ENCODE measurements around the gene TMTC3. TPM values are rescaled to one million over a fixed set of nuclear protein-coding genes. Genes with fewer than 3 reads are reported as not detected.
"Not testable (repeated sequence)": the region's sequence is repeated elsewhere in the genome, so short reads cannot be mapped to it uniquely, and the experiment has no call there.

The TMTC3 gene
- total RNA-seq, 1 donor from 2014 or later = 28.1 TPM

DNA sequence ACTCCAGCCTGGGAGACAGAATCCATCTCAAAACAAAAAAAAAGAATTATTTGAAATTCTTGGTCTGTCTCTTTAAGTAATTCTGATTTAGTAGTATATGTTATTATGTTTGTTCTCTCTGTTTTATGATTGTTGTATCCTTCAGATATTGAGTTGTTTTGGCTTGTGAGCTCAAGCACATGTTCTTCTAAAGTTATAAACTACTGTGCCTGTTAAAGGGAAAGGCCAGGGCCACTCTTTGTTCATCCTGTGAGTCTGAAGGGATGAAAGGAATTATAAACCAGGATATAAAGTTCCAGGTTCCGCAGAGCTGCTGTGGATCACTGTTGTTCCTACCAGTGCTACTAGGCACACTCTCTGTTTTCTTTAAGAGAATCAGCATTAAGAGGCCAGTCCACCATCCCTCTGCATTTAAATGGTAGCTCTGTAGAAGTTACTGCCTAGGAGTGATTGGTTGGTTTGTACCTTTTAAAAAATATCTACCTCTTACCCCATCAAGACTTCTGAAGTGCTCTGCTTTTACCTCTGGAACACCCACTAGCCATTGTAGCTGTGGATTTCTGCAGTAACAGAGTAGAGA, 14.1 kb downstream of the TMTC3 start:
- FAIRE-seq (no peak), DNase-seq (ENCODE audit: low spot score in 2 of 2) (no peak)

DNA sequence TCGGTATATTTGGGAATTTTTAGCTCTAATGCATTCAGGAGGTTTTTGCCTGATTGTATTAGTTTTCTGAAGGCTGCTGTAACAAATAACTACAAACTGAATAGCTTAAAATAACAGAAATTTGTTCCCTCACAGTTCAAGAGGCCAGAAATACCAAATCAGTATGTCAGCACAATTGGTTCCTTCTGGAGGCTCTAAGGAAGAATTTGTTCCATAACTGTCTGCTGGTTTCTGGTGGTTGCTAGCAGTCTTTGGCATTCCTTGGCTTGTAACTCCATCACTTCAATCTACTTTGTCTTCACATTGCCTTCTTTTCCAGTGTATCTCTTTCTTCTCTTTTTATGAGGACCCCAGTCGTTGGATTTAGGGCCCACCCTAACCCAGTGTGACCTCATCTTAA, 21.3 kb downstream of the TMTC3 start:
- FAIRE-seq (no peak), DNase-seq (ENCODE audit: low spot score in 2 of 2) (no peak)

DNA sequence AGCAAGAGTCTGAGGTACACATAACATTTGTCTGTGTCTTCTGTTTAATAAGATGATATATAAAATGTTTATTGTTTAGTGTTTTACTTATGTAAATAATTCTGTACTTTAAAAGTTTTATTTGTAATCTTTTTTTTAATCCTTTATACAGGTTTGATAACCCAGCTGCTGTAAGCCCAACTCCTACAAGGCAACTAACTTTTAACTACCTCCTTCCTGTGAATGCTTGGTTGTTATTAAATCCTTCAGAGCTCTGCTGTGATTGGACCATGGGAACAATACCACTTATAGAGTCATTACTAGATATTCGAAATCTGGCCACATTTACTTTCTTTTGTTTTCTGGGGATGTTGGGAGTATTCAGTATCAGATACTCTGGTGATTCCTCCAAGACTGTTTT, 24.1 kb downstream of the TMTC3 start:
- DNase-seq (ENCODE audit: low spot score in 2 of 2) = no peak
- FAIRE-seq = no peak

DNA sequence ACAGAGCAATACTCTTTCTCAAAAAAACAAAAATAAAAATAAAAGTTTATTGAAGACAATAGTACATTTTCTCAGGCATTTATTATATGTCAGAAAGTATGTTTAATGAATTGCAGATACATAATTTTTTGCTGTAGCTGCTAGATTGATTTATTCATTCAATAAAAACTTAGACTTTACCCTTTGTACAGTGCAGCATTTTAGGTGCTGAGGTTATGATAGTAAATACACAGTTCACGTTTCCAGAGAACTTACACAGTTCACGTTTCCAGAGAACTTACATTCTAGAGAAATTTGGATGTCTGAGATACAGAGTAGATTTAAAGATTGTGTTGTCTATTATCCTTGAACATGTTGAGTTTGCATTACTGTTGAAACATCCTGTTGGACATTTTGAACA, 25.3 kb downstream of the TMTC3 start:
- no peak for DNase-seq (ENCODE audit: low spot score in 2 of 2)
- no peak for FAIRE-seq

DNA sequence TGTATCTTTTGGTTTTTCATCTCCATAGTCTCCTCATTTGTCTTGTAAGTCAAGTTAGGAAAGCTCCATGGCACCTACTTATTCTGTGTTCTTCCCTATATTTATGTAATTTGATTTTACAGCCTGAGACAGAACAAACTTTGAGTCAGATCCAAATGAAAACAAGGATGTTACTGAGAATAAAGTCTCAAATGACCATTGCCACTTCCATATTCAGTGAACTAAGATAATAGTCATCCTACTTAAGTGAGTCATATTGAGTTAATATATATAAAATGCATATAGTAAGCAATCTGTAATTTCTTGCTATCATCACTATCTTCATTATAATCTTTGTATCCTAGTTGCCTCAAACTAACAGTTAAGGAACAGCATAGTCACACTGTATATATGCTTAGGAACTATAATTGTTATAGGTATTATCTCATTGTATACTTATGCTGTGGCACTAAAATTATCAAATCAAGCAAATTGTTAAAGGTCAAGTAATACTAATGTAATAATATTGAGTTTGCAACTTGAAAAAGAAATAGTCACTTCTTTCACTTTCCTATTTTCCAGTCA, 30.8 kb downstream of the TMTC3 start:
- DNase-seq (ENCODE audit: low spot score in 2 of 2) (no peak), FAIRE-seq (no peak)

DNA sequence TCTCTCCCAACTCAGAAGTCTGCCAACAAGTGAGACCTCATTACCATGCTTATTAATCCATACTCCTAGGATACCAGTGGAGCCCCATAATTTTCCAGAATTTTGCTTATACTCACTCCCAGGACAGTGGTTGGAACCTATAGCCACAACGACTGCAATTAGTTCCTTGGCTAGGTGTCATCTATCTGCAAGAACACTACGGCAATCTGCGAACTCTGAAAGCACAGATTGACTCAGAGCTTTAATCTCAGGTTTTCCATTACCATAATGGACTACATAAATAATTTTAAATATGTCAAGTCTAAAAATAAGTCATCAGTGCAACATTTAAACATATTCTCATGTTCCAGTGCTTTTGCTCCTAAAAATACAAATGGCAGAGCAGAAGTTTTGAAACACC, 33.4 kb downstream of the TMTC3 start:
- FAIRE-seq (no peak), DNase-seq (ENCODE audit: low spot score in 2 of 2) (no peak)

DNA sequence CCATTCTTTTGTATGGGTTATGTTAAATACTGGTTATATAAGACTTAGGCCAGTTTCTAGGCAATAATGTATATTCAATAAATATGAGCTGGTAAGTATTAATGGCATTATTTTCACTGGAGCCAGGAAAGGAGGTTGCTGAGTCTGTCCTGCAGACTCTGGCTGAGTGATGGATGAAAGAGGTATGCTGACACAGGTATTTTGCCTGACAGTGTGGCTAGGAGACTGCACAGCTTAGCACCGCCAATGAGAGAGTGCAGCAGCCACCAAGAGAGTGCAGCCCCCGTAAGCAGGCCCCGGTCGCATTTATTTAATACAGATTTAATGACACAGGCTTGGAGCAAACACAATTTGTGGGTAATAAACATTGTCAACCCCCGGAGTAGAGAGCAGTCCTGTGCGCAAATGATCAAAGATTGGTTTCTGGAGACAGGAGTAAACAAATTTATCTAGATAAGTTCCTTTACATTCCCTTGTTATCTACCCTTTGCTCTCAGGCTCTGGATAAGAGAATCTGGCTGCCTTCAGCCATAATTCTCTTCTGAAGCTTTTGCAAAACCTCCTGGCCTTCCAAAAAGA, 37.4 kb downstream of the TMTC3 start:
- DNase-seq (ENCODE audit: low spot score in 2 of 2) (no peak), FAIRE-seq (no peak)

DNA sequence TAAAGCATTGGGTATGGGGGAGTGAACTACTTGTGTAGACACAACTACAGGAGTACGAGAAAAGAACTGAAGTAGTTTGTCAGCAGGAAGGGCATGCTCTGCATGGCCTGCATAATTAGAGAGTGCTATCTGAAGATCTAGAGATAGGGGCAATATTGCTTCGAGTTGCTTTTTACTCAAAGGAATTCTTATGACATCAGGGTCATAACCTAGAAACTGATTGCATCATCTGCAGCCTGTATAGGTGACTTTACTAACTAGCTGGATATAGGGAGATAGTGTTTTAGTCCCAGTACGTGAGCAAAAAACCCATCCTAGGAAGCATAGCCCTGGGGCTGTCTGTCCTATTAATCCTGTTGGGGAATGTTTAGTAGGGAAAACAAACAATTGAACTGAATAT, 39.8 kb downstream of the TMTC3 start:
- FAIRE-seq (no peak), DNase-seq (ENCODE audit: low spot score in 2 of 2) (no peak)

DNA sequence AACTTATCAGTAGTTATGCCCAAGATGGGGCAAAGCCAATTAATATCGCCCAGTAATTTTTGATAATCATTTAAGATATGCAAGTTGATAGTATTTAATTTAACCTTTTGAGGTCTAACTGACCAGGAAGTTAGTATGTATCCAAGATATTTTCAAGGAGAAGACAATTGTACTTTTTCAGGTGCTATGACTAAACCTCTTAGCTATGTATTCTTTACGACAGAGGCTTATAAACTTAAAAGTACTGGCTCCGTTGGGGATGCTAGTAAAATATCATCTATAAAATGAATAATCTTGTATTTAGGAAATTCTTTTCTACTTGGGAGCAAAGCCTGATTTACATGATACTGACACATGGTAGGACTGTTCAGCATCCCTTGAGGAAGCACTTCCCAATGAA, 40.3 kb downstream of the TMTC3 start:
- DNase-seq (ENCODE audit: low spot score in 2 of 2) = no peak
- no peak for FAIRE-seq

DNA sequence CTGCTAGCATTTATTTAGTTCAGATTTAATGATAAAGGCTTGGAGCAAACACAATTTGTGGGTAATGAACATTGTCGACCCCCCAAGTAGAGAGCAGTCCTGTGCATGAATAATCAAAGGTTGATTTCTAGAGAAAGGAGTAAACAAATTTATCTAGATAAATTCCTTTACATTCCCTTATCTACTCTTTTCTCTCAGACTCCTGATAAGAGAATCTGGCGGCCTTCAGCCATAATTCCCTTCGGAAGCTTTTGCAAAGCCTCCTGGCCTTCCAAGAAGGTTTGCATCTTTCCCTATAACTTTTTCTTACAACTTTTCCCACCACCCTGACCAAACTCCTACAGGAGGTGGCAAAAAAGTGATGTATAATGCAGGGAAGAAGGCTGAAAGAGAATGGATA, 42.1 kb downstream of the TMTC3 start:
- DNase-seq (ENCODE audit: low spot score in 2 of 2) (no peak), FAIRE-seq (no peak)

DNA sequence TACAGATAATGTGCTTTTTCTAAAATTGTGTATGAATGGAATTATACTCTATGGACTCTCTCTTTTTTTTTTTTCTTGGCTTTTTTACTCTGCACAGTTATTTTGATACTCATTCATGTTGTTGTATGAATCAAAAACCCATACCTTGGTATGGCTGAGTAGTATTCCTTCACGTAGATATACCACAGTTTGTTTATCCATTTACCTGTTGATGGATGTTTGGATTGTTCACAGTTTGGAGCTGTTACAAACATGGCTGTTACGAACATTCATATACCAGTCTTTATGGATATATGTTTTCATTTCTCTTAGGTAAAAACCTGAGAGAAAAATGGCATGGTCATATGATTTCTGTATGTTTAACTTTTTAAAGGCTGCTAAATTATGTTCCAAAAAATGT, 43.2 kb downstream of the TMTC3 start:
- DNase-seq (ENCODE audit: low spot score in 2 of 2) (no peak), FAIRE-seq (no peak)

DNA sequence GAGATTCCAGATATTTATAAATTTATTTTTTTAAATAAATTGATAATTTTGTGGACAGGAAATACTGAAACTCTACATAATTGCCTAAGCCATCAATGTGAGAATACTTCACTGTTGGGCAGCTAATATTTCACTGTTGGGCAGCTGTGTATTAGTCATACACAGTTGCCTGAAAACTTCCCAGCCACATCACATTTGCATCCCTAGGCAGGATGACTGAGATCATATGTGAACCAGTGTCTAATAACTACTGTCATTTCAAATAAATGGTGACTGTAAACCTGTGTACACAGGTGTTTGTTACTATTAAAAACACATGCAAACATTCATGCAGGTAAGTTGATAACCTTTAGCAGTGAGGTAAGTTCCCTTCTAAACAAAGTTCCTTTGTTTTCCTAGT, 43.9 kb downstream of the TMTC3 start:
- DNase-seq (ENCODE audit: low spot score in 2 of 2) (no peak), FAIRE-seq (no peak)

DNA sequence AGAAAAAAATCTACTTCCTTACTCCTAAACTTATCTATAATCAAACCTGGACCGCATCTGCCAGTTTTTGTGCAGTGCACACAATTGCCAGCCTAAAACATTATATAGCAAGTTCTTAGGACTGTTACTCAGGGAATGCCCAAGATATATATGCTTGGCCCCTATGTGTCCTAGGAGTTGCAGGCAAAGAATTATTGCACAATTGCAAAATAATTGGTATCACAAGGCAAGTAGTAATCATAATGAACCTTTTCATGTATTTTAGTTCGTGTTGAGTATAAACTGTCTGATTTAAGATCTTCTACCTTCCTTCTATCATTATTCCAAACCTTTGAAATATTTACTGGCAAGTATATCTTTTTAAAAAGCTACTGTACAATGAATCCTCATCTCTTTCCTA, 45.5 kb downstream of the TMTC3 start:
- FAIRE-seq (no peak), DNase-seq (ENCODE audit: low spot score in 2 of 2) (no peak)

DNA sequence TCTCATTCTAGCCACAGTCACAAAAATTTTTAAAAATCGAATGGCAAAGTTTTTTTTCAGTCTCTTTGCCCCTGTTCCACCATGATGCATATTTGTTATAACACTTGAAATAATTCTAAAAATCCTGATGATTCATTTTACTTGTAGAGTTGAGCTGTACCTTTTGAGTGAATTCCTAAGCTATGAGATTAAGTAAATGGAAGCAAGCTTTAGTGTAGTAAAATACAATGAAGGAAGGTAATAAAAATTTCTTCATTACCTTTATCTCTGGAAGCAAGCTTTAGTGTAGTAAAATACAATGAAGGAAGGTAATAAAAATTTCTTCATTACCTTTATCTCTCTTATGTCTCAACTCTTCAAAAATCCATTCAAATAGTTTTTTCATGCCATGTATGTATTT, 46.1 kb downstream of the TMTC3 start:
- no peak for FAIRE-seq
- DNase-seq (ENCODE audit: low spot score in 2 of 2) = no peak

DNA sequence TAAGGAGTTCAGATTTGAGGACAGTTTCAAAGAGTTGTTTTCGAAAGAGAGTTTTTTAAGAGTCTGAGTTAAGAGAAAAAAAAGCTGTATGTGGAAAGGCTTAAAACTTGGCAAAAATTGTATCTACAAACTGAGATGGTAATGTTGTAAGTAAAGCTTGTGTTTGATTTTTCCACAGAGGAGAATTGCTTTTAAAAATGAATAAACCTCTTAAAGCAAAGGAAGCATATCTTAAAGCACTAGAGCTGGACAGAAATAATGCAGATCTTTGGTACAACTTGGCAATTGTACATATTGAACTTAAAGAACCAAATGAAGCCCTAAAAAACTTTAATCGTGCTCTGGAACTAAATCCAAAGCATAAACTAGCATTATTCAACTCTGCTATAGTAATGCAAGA, 50.3 kb downstream of the TMTC3 start:
- no peak for DNase-seq (ENCODE audit: low spot score in 2 of 2)
- no peak for FAIRE-seq

DNA sequence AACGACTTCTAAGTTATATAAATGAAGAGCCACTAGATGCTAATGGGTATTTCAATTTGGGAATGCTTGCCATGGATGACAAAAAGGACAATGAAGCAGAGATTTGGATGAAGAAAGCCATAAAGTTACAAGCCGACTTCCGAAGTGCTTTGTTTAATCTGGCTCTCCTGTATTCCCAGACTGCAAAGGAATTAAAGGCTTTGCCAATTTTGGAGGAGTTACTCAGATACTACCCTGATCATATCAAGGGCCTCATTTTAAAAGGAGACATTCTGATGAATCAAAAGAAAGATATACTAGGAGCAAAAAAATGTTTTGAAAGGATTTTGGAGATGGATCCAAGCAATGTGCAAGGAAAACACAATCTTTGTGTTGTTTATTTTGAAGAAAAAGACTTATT, 52.8 kb downstream of the TMTC3 start:
- no peak for FAIRE-seq

DNA sequence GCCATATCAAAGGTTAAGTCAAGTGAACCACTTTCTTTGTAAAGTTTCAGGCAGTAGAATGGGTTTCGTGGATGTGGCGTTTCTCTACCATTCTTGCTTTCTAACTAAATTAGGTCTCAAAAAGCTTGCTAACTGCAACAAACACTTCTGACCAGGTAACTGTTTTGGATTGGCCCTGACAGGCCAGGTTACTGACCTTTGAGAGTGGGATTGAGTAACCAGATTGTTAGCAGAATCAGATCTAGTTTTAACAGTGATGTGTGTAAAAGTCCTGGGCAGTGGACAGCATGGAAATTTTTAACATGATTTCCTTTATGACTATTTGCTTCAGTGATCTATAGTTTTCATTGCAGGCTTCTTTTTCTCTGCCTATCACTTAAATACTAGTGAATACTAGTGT, 57.9 kb downstream of the TMTC3 start:
- no peak for FAIRE-seq
- no peak for DNase-seq (ENCODE audit: low spot score in 2 of 2)

More for the DNA sequence above, 52.8 kb downstream of the TMTC3 start:
- DNase-seq (ENCODE audit: low spot score in 2 of 2) = no peak

DNA sequence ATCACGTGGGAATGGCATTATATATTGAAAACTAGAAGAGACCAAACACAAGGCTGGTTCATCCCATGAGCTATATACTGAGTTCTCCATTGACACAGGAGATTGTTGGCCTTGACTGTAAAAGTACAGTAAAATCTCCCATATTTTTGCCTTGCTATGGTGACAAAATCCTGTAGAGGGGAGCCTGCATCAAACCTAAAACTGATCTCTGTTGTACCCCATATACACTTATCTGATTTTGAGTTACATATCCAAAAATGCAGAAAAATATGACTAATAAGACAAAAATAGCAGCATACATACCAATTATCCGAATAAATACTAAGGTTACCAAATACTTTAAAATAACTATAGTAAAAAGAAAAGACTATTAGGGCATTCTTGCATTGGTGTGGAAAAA, 60.4 kb downstream of the TMTC3 start:
- FAIRE-seq (no peak), DNase-seq (ENCODE audit: low spot score in 2 of 2) (no peak)

DNA sequence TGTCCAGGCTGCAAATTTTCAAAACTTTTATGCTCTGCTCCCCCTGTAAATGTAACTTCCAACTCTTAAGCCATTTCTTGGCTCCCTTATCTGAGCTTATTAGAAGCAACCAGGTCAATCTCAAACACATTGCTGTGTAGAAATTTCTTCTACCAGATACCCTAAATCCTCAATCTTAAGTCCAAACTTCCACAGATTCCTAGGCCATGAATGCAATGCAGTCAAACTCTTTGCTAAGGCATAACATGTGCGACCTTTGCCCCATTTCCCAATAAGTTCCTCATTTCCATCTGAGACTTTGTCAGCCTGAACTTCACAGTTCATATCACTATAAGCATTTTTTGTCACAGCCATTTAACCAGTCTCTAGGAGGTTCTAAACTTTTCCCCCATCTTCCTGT, 64.5 kb downstream of the TMTC3 start:
- no peak for FAIRE-seq

DNA sequence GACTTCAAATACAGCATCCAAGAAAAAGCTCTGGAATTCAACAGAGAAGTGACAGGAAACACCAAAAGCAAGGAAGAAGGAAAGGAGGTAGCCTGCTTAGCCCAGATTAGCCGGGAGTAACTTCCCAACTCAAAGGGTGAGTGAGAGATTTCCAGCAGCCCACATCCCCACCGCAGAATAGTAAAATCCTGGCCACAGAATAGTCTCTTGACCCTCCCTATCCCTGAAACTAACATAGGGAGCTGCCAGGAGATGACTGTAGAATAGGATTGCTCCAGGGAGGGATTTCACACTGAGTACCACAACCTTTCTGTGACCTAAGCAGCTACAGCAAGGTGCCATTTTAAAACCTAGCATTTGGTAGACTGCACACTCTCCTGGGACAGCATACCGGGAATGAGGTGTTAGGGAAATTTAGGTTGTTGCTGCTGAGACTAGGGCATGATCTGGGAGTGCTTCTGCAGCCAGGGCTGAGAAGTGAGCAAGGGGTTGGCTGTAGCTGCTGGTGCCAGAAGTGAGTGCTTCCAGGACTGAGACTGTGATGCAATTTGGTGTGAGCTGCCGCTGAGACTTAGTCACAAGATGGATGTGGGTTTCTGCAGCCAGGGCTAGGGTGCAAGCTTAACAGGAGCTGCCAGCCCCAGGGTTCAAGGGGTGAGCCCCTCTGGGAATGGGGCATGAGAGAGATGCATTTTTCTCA, 66.0 kb downstream of the TMTC3 start:
- DNase-seq (ENCODE audit: low spot score in 2 of 2) (no peak), FAIRE-seq (no peak)

More for the DNA sequence above, 64.5 kb downstream of the TMTC3 start:
- no peak for DNase-seq (ENCODE audit: low spot score in 2 of 2)

DNA sequence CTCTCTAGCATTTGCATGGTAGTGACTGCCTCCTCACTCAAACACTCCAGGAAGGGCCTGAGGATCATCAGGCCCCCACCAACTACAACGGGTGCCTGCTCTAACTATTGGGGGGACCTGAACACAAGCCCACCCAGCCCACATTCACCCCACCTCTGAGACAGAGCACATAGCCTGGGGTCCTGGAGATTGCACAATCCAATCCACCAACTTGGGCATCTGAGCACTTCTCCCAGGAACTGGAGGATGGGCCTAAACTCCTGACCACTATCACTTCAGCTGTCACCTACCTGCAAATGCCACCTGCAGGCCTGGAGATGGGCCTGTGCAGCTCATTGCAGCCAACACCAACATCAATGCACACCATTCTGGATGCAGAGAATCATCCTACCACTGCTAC, 66.6 kb downstream of the TMTC3 start:
- FAIRE-seq (no peak), DNase-seq (ENCODE audit: low spot score in 2 of 2) (no peak)

DNA sequence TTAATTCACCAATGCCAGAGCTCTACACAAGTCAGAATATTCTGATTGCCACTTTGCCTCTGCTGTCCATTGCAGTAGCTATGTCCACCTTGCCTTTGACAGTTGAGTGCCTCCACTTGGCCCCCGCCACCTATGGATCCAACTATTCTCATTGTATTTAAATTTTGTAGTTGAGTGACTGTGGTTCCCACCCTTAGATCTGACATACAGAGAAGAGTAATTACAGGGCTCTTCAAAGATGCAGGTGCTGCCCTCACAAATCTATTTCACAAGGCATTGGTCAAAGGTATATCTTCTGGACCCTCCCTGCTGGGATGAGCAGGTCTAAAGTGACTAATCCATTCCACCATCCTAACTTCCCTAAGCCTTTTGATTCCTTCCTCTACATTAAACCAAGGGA, 68.2 kb downstream of the TMTC3 start:
- not testable (repeated sequence) for FAIRE-seq; DNase-seq (ENCODE audit: low spot score in 2 of 2)

All from frontal cortex (tissue), 4 donors.